DMS153 treated with DMSO at 0.1 percent for 48 hours (cell line): Measurements from ENCODE around the gene NAA38.
A peak's percentile ranks its signal among the peaks of the same experiment; 100 is the strongest.

Experiments used
- DNase-seq: peaks from one replicate; lab custom pipeline; 2025; ENCODE audit not compliant: unreplicated experiment; lab: John Stamatoyannopoulos, UW

NAA38 gene

DNA sequence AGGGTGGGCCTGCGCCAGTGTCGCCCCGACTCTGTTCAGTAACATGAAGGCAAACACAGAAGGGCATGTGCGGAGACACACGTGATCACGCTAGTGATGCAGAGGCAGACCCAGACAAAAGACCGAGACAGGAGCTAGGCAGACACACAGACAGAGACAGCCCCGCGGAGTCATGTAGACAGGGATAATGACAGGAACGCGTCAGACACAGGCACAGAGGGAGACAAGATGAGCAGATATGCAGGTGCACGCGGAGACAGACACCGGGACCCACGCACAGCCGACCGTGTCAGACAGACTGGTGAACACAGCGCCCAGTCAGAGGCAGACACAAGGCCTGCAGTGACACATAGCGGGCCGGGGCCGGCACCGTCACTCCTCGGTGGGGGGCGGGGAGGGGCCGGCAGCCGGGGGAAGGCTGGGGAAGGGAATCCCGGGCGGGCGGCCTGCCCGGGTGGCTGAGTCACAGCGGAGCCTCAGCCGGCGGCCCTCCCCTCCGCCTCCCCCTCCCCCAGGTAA lies 15.9 kb downstream of the NAA38 start:
- DNase-seq, result no peak

DNA sequence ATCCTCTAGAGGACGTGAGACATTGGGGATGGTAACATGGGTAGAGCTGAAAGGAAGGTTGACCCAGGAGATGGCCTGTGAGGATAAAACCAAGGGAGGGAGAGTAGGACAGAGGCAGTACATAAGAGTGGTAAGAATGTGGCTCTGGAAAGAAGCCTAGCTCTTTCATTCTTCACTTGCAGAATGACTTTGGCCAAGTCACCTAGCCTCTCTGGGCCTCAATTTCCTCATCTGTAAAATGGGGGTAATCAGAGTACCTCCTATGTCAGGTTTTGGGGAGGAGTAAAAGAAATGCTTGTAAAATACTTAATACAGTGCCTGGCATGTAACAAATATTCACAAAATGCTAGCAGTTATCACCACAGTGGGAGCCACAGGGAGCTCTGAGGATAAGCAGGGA lies 16.5 kb downstream of the NAA38 start:
- no peak for DNase-seq

GRCh38 chr17:7840441-7840840 lies 16.9 kb downstream of the NAA38 start:
- no peak for DNase-seq

DNA sequence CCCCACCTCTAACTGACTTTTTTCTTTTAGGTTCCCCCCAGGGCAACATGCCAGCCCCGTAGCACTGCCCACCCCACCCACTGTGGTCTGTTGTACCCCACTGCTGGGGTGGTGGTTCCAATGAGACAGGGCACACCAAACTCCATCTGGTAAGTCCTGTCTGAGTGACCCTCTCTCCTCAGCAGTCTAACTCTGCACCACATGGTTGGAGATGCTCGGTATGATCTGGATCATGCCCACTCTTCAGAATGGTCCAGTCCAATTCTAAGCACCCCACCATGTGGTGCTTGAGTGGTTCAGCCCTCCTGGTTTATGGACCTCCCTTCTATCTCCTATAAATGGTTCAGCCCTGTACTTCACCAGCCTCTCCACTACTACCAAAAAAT lies 17.5 kb downstream of the NAA38 start:
- no peak for DNase-seq

- DNase-seq, result no peak
Measured at GRCh38 chr17:7839190-7839875, 18.0 kb downstream of the NAA38 start.

DNA sequence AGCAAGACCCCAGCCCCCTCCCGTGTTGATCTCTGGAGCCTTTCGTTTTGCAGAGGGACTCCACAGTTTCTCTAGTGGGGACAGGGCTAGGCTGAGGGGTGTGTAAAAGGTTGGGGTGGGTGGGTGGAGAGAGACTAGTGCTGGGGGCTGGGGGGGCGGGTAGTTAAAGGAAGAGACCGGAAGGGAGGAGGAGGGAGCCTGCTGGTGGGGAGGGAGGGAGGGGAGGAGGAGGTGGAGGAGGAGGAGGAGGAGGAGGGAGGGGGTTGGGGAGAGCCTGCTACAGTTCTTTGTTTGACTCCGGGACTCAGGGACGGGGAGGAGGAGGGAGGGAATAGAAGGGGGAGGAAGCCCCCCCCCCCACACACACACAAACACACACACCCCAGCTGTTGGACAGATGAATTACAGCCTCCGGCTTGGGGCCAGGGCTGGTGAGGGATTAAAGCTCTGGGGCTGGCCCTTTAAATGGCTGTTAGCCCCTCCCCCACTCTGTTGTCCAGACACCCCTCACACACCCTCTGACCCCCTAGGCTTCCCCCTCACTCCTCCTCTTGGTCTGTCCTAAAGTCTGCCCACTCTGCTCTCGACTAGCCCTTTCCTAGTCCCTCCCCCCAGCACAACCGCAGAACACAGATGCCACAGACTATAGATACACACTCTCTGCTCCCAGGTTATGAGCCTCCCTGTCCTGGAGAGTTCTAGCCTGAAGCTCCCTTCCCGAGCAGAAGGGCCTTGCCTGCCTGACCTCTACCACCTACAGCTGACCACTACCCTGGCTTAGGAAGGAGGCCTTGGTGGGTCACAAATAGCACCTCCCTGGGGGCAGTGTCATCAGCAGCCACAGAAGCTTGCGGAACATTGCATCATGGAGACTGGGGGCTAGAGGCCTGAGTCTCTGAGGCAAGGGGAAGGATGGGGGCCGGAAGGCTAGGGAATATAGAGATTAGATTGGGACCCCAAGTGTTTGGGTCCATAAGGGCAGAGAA lies 19.0 kb downstream of the NAA38 start:
- DNase-seq, result no peak

DNA sequence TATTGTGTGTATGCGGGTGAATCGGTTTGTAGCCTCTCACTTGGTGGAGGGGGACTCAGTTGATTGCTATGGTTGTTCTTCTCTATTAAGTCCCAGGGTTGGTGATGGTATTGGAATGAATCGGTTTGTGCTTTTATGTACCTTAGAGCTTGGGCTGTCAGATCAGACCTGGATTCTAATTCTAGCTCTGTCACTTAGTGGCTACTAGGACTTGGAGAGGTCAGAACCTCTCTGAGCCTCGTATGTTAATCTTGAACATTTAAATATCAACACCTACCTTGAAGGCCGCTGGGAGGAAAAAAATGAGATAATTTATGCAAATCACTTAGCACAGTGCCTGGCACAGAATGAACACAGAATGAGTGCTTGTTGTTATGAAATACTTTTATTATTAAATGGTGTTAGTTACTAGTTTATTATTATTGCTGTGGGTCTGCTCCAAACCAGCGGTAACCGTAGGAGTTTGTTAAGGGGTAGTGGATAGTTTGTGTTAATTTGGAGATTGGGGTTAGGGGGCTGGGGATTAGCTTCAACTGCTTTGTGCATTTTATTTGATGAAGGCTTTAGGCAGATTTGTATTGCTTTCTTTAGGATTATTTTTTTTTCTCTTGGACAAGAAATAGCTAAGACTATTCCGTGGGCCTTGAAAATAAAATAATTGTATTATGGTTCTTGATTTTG lies 19.8 kb downstream of the NAA38 start:
- DNase-seq, result no peak

DNA sequence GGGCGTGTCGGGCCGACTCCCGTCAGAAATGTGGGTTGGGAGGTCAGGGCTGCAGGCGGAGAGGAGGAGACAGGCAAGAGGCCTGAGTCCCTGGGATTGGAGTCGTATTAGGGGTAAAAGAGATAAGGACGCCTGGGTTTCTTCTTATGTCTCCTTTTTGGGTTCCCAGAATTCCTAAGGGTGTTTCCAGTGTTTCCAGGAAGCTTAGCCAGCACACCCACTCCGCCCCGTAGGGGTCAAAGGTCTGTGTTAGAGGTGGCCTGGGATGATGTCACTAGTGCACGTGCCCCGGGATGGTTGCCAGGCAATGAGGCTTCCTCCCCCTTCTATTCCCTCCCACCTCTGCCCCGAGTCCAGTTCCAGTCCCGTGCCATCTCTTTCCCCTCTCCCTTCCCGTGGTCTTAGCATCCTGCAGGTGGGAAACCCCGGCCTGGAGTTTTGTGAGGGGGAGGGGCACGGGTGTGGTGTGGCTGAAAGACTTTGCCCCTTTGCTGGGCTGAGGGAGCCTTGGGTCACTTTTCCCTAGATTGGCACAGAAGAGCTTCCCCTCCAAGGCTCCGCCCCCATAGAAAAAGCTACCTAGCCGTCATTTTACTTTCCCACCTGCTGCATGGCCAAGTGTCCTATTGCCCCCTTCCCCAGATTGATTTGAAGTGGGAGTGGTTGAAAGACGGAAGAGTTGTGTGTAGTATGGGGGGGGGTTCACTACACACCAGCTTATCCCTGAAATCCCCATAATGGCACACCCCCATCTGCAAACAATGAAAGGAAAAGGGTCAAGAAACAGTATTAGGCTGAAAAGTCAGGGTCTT lies 20.6 kb downstream of the NAA38 start:
- peak; percentile 77 for DNase-seq

DNA sequence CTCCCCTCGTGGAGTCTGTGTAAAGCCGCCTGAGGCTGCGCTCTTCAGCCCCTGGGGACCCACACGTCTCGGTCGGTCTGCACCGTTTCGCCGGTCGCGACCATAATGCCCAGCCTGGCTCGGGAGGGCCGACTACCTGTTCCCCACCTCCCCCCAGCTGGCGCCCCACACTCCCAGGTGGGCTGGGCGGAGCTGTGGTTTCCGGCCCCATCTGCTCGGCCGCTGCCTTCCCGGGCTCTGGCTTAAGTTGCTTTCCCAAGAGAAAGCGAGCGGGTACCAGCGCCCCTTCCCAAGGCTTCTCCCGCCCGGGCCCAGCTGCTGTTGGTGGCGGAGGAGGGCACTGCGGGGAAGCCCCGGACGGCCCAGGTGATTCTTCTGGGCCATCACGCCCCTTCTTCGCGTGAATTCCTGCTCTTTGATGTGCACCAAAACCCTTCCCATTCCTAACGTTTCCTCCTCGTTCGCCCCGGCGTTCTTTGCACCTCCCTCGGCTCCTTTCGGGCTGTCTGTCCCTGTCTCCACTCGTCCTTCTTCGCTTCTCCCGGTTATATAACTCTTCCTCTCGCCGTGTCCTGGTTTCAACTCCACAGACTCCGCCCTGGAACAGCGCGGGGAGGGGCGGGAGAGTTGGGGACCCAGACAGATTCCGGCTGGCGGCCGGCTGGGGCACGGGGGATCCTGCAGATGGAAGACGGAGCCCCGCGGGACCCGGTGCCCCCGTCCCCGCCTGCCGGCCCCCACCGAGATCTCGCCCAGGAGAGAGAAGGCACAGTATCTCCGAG lies 21.4 kb downstream of the NAA38 start:
- no peak for DNase-seq

- peak; percentile 70 for DNase-seq
Measured at GRCh38 chr17:7834957-7835813, 22.2 kb downstream of the NAA38 start.

DNA sequence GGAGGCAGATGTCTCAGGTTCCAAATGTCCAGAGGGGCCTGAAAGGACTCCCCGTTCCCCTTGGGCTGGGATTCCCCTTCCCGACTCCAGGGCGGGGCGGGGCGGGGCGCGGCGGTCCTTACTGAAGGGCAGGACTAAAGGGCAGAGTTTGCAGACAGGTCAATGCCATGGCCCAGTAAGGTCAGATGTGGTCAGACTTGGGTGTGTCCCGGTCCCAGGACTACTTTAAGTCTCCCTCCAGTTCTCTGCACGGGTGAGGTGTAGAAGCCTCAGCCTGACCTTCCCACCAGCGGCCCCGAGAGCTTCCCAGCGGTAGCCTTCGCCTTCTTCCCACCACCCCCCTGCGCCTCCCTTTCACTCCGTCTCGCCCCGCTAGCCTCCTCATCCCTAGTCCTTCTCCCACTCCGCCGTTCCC lies 22.8 kb downstream of the NAA38 start:
- no peak for DNase-seq

DNA sequence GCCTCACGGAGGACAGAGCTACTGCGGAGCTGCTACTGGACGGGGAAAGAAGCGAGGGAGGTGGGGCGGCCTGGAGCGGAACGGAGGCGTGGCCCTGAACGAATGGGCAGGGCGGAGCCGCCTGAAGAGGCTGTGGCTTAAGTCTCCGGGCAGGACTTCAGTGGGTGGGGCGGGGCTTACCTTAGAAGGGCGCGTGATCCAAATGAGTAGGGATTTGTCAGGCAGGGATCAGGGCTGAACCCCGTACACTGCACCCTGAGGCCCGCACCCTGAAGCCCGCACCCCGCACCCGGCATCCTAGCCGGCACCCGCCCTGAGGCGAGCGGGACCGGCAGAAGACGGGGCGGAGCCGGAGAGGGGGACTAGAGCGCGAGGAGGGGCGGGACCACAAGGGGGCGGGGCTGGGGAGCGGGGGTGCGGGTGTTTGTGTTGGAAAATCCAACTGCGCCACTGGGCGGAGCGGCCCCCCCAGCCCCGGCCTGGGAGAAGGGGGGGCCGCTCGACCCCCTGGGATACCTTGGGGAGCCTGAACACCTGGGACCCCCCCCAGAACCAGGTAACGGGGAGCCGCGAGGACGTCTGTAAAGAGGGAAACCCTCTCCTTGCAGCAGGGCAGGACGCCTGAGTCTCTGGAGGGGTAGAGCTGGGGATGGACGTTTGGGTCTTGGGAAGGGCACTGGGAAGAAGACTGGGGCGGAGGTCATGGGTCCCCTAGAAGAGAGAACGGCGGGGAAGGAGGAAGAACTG lies 23.4 kb downstream of the NAA38 start, which contains the start of gene KDM6B:
Gene KDM6B, plus strand, starts transcription at position 423 of the 747 bp plus-strand sequence. CDS start 11,338 bp downstream, outside the sequence.
- DNase-seq, result peak; percentile 27

GRCh38 chr17:7833011-7833794 lies 24.2 kb downstream of the NAA38 start:
- DNase-seq, result no peak

GRCh38 chr17:7832431-7832830 lies 24.9 kb downstream of the NAA38 start:
- no peak for DNase-seq

DNA sequence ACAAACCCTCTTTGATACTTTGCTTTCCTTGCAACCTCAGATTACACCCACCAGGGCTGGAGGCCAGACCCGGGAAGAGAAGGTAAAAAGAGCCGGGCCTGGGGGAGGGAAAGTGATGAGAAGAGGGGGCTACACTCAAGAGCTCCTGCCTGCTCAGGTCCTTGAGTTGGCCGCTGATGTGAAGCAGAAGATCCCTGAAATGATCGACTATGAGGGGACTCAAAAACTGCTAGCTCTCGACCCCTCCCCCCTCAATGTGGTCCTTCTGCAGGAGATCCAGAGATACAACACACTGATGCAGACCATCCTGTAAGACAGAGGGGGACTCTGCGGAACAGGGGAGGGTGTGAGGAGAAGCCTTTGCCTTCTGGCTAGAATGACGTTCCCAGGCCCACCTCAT lies 26.1 kb downstream of the NAA38 start:
- DNase-seq, result no peak

GRCh38 chr17:7830616-7831015 lies 26.7 kb downstream of the NAA38 start:
- no peak for DNase-seq
